ENCODE measurements around the gene HDAC11. TPM values are rescaled to one million over a fixed set of nuclear protein-coding genes. Genes with fewer than 3 reads are reported as not detected.
"Not testable (repeated sequence)": the region's sequence is repeated elsewhere in the genome, so short reads cannot be mapped to it uniquely, and the experiment has no call there.

HDAC11 gene
- total RNA-seq, 2 experiments from 2014 or later, result 2.0 to 3.6 TPM

DNA sequence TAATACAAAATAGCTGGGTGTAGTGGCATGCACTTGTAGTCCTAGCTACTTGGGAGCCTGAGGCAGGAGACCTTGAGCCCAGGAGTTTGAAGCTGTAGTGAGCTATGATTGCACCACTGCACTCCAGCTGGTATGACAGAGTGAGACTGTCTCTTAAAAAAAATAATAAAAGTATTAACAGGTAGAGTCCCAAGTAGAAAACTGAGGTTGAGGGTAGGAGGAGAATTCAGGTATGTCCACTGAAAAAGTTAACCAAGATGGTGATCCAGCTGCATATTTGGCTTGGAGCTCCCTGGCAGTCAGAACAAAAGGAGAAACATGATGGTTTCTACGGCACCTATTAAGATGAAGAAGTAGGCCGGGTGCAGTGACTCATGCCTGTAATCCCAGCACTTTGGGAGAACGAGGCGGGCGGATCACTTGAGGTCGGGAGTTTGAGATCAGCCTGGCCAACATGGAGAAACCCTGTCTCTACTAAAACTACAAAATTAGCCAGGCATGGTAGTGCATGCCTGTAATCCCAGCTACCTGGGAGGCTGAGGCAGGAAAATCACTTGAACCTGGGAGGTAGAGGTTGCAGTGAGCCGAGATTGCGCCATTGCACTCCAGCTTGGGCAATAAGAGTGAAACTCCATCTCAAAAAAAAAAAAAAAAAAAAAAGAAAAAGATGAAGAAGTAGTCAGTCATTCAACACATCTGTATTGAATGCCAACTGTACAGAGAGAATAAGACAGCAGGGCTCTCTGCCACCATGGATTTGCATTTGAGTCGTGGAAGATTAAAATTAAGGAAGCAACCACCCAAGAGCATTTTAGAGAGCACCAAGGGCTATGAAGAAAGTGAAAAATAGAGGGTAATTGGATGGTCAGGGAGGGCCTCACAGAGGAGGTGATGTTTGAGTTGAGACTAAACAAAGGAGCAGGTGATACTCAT lies 5.8 kb downstream of the HDAC11 start:
- POLR2A ChIA-PET; H3K27me3 Mint-ChIP-seq; H3K9me3 Mint-ChIP-seq; H3K4me3 Mint-ChIP-seq; H3K27ac Mint-ChIP-seq; DNase-seq; H3K36me3 Mint-ChIP-seq (ENCODE audit: low read depth); H3K4me1 Mint-ChIP-seq: not testable (repeated sequence)
- CTCF ChIA-PET, result interaction anchor here (1.0 to 5.0 kb wide), 4 partner anchors 8 to 164 kb away, joined by 3 to 23 read pairs (median 6); no protein-coding TSS in a partner anchor

DNA sequence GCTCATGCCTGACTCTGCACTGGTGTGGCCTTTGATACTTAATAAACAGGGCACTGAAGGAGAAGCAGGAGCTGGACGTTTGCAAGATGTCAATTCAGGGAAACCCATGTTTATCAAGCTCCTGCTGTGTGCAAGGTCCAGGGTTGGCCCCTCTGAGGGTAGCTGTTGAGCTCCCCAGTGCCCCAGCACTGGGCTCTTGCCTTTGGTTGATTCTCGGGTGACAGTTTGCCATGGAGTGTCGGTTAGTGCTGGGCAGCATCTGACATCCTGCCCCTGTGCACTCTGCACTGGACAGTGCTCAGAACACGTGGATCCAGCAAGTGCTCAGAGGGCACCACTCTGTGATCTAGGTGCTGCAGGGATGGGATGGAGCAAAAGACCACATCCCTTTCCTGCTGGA lies 7.3 kb downstream of the HDAC11 start:
- Mint-ChIP-seq H3K27me3 (no peaks in the 10 kb centered on the region), H3K36me3 (ENCODE audit: low read depth) (no peaks in the 10 kb centered on the region), H3K4me1 (peaks cover 9% of the 10 kb centered on the region), H3K9me3 (no peaks in the 10 kb centered on the region), H3K4me3 (no peak overlapping the region), H3K27ac (no peak overlapping the region)
- DNase-seq, result no peak
- POLR2A ChIA-PET, result no interaction called here
- CTCF ChIA-PET, result interaction anchor here (1.7 to 5.0 kb wide), 3 partner anchors 9 to 163 kb away, joined by 7 to 23 read pairs (median 8); no protein-coding TSS in a partner anchor

DNA sequence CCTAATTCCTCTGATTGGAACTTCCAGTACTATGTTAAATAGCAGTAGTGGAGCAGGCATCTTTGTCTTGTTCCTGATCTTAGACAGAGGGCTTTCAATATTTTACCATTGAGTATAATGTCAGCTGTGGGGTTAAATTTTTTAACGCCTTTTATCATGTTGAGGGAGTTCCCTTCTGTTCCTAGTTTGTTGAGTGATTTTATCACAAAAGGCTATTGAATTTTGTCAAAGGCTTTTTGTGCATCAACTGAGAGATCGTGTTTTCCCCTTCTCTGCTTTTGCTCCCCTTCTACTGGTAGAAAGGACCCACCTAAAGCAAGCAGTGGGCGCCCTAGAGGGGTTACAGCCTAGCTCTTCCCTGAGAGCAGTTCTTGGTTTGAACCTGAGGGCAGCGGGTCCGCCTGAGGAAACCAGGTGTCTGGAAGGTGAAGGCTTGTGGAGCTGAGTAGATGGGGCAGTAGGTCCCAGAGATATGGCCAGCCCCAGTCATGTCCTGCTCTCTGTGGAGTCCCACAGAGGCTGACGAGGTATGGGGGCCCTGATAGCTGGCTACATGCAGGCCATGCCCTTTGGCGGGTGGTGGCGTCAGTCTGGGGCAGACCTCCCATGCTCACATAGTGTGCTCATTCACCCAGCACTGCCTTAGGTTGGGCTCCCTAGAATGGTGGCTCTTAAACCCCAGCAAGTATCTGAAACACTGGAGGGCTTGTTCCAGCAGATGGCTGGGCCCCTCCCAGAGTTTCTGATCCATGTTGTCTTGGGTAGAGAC lies 11.3 kb downstream of the HDAC11 start:
- Mint-ChIP-seq H3K4me3 (no peak overlapping the region), H3K9me3 (no peaks in the 10 kb centered on the region), H3K27me3 (no peaks in the 10 kb centered on the region), H3K36me3 (ENCODE audit: low read depth) (no peaks in the 10 kb centered on the region), H3K4me1 (peaks cover 9% of the 10 kb centered on the region), H3K27ac (no peak overlapping the region)
- POLR2A ChIA-PET, result no interaction called here
- CTCF ChIA-PET, result interaction anchor here (1.0 to 2.6 kb wide), 3 partner anchors 157 to 160 kb away, joined by 3 to 16 read pairs (median 5); no protein-coding TSS in a partner anchor
- no peak for DNase-seq

DNA sequence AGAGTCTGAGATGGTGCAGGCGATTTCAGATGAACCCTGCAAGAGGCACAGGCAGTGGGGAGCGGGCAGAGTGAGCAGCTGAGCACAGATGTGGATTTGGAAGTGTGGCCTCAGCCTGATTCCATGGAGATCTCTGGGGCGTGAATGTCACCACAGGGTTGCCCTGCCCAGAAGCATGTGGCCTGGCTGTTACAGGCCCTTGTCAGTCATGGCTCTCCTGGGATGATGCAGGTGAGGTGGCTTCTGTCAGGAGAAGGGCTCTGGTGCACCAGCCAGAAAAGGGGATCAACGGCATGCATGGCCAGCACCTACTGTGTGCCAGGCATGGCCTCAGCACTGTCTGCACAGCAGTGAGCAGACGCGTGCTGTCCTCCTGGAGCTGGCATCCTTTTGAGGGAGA lies 11.9 kb downstream of the HDAC11 start:
- no peak overlapping the region for H3K27ac Mint-ChIP-seq
- ChIA-PET POLR2A (no interaction called here), CTCF (interaction anchor here (1.1 to 2.6 kb wide), 2 partner anchors 156 kb away, joined by 8 to 16 read pairs; no protein-coding TSS in a partner anchor)
- no peaks in the 10 kb centered on the region for H3K9me3 Mint-ChIP-seq
- H3K36me3 Mint-ChIP-seq (ENCODE audit: low read depth), result no peaks in the 10 kb centered on the region
- DNase-seq, result no peak
- H3K4me1 Mint-ChIP-seq, result peaks cover 13% of the 10 kb centered on the region
- no peak overlapping the region for H3K4me3 Mint-ChIP-seq
- no peaks in the 10 kb centered on the region for H3K27me3 Mint-ChIP-seq

DNA sequence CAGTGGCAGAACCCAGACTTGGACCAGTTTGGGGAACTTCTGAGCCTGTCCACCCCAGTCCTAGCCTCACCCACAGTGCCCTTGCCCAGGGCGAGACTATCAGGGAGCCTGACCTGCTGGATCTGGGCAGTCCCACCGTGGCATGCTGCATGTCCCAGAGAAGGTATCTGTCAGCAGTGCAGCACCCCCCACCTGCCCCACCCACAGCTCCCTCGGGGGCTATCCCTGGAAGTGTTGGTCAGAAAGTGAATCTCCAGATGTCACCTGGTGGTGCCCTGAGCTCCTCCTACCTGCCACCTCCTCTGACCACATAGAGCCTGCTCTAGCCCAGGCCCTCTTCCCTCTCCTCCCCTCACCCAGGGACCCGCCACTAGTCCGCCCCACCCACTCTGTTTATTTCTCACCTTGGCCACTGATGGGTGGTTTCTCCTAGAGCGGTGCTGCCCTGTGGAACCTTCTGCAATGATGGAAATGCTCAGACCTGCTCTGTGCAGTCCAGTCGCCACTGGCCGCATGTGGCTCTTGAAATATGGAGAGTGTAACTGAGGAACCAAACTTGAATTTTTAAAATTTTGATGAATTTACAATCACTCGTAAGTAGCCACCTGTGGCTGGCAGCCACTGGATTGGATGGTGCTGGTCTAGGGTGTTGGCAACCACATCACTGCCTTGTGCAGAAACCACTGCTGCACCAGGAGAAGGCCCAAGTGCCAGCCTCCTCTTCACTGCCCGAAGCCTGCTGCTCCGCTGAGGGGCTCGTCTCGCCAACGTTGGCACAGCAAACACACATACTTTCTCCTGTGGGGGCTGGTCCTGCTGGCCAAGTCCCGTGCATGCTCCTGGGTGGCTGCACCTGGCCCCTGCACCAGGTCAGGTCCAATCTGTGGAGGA lies 13.1 kb downstream of the HDAC11 start:
- no peaks in the 10 kb centered on the region for H3K36me3 Mint-ChIP-seq (ENCODE audit: low read depth)
- no peak overlapping the region for H3K27ac Mint-ChIP-seq
- peaks cover 19% of the 10 kb centered on the region for H3K4me1 Mint-ChIP-seq
- no peaks in the 10 kb centered on the region for H3K27me3 Mint-ChIP-seq
- H3K9me3 Mint-ChIP-seq, result no peaks in the 10 kb centered on the region
- POLR2A ChIA-PET, result no interaction called here
- DNase-seq, result no peak
- H3K4me3 Mint-ChIP-seq, result no peak overlapping the region
- CTCF ChIA-PET, result interaction anchor here (1.1 kb wide), 1 partner anchor 155 kb away, joined by 8 read pairs; no protein-coding TSS in a partner anchor

DNA sequence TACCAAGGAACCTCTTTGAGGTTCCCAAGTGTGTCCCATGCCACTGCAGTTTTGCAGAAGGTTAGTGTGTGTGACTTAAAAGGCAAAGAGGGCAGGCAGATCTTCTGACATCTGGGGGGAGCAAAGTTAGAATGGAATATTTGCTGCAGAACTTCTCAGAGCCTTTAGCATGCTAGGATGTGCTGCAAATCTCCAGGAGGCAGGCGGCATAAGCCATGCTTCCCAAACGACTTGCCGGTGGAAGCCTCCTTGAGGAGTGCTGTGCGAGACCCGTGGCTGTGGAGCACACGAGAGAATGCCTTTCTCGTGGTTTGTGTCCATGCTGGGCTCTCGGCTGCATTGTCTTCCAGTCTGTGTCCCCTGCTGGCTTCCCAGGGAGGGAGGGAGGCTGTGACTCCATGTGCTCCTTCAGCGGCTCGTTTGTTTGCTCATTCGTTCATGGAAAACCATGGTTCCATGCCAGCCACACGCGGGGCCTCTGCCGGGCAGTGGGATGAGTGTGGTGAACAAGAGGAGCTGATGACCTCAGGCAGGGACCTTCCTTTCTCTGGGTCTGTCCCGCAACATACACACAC lies 13.8 kb downstream of the HDAC11 start:
- Mint-ChIP-seq H3K27me3 (no peaks in the 10 kb centered on the region), H3K36me3 (ENCODE audit: low read depth) (no peaks in the 10 kb centered on the region), H3K4me3 (no peak overlapping the region), H3K4me1 (peaks cover 19% of the 10 kb centered on the region), H3K9me3 (no peaks in the 10 kb centered on the region), H3K27ac (no peak overlapping the region)
- CTCF ChIA-PET, result interaction anchor here (1.0 to 10.6 kb wide), 3 partner anchors 8 to 158 kb away, joined by 3 to 417 read pairs (median 4); no protein-coding TSS in a partner anchor
- no peak for DNase-seq
- POLR2A ChIA-PET, result interaction anchor here (0.7 kb wide), 1 partner anchor 154 kb away, joined by 3 read pairs; no protein-coding TSS in a partner anchor

DNA sequence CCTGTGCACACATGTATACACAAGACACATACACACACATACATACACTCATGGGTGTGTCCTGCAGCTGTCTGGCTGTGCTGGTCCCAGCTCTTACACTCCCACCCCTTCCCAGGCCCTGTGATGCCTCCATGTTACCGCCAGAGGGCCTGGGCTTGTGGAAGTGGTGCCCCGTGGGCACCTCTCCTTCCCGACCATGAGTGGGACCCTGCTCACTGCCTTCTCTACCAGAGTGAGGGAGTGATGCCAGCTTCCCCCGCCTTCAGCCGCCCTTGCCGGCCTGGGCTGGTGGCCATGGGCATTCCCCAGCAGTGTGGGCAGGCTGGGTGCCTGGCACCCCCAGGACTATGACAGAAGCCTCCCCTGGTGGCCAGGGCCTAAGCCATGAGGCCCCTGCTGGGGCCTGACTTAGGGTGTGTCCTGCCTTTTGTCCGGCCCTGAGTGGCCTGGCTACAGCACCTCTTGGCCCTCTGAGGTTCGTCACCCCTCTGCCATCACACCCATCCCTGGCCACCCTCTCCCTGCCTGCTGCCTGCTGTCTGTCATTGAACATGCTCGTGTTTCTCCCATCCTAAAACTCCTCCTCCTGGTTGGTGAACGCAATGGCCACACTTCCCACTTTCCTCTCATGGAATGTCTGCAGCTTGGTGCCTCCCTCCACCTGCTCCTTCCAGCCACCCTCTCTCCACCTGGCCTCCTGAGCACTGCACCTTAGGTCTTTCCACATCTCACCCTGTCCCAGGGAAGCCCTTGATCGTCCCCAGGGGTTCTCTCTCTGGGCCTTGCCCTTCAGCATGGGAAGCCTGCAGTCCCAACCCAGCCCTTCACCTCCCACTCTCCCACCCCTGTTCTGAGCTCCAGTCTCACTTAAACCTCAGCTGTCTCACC lies 14.6 kb downstream of the HDAC11 start:
- Mint-ChIP-seq H3K27ac (no peak overlapping the region), H3K27me3 (no peaks in the 10 kb centered on the region), H3K4me3 (no peak overlapping the region), H3K4me1 (peaks cover 19% of the 10 kb centered on the region), H3K36me3 (ENCODE audit: low read depth) (no peaks in the 10 kb centered on the region), H3K9me3 (no peaks in the 10 kb centered on the region)
- ChIA-PET CTCF (interaction anchor here (1.0 to 10.6 kb wide), 6 partner anchors 9 to 157 kb away, joined by 3 to 417 read pairs (median 12); partner anchors contain the start of gene HDAC11), POLR2A (interaction anchor here (0.7 to 1.7 kb wide), 2 partner anchors 153 to 157 kb away, joined by 3 to 8 read pairs; no protein-coding TSS in a partner anchor)
- peak; percentile 23 for DNase-seq

DNA sequence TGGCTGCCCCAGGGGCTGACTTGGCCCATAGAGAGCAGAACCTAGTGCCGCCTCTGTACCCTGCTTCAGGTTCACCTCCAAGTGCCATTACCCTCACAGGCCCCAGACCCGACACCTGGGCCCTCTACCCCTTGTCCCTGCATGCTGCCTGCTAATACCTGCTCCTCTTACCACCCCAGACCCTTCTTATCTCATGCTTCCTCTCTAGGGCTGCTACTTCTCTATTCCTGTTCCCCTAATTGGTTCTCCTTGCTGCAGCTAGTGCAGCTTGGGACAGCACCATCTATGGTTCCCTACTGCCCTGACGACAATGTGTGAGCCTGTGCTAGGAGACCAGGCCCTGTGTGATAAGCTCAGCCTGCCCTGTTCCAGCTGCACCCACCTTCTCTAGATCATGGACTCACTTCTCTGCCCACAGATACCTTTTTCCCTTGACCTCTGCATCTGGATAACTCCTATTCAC lies 15.3 kb downstream of the HDAC11 start:
- no peaks in the 10 kb centered on the region for H3K9me3 Mint-ChIP-seq
- no peak overlapping the region for H3K27ac Mint-ChIP-seq
- POLR2A ChIA-PET, result interaction anchor here (1.3 to 1.7 kb wide), 3 partner anchors 151 to 157 kb away, joined by 3 to 15 read pairs (median 8); no protein-coding TSS in a partner anchor
- H3K36me3 Mint-ChIP-seq (ENCODE audit: low read depth), result no peaks in the 10 kb centered on the region
- no peak for DNase-seq
- CTCF ChIA-PET, result interaction anchor here (1.1 to 10.6 kb wide), 7 partner anchors 8 to 390 kb away, joined by 3 to 417 read pairs (median 4); partner anchors contain the start of gene HDAC11
- H3K4me3 Mint-ChIP-seq, result no peak overlapping the region
- H3K4me1 Mint-ChIP-seq, result peaks cover 19% of the 10 kb centered on the region
- H3K27me3 Mint-ChIP-seq, result no peaks in the 10 kb centered on the region

DNA sequence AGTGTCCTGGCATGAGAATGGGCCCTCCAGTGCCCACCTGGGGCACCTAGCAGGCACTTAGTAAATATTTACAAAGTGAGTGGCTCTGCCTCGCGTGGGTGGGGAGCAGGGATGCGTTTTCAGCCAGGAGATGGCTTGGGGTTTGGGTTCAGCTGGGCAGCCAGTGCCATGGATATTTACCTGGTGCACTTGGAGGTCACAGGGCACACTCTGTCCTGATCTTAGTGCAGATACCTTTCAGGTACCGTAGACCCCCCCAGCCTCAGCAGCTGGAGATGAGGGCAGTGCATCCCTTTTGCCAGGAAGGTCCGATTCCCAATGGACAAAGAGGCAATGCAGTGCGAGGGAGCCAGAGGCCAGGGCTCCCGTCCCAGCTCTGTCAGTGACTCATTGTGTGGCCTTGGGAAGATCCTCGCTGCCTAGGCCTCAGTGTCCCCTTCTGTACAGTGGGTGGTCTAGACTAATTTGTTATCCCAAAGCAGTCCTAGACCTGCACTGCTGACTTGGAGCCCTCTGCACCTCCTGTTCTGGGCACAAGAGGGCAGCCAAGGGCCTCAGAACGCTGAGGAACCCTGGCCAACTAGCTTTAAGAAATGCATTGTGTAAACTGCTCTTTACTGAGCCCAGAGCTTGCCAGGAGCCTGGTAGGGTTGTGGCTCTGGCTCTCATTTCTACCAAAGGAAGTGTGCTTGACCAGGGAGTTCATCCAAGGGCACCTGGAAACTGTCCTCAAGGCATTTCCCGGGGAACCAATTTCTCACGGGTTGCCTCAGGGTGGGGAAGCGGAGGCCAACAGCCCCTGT lies 16.0 kb downstream of the HDAC11 start:
- H3K27me3 Mint-ChIP-seq, result no peaks in the 10 kb centered on the region
- no peaks in the 10 kb centered on the region for H3K36me3 Mint-ChIP-seq (ENCODE audit: low read depth)
- no peak overlapping the region for H3K4me3 Mint-ChIP-seq
- no peak overlapping the region for H3K27ac Mint-ChIP-seq
- H3K9me3 Mint-ChIP-seq, result no peaks in the 10 kb centered on the region
- ChIA-PET CTCF (interaction anchor here (0.6 to 10.6 kb wide), 20 partner anchors 10 to 404 kb away, joined by 3 to 417 read pairs (median 4); partner anchors contain the start of genes HDAC11 and WNT7A), POLR2A (interaction anchor here (1.1 to 1.7 kb wide), 4 partner anchors 16 to 156 kb away, joined by 3 to 15 read pairs (median 6); partner anchors contain the start of gene HDAC11)
- H3K4me1 Mint-ChIP-seq, result peaks cover 19% of the 10 kb centered on the region
- DNase-seq, result peak; percentile 80

DNA sequence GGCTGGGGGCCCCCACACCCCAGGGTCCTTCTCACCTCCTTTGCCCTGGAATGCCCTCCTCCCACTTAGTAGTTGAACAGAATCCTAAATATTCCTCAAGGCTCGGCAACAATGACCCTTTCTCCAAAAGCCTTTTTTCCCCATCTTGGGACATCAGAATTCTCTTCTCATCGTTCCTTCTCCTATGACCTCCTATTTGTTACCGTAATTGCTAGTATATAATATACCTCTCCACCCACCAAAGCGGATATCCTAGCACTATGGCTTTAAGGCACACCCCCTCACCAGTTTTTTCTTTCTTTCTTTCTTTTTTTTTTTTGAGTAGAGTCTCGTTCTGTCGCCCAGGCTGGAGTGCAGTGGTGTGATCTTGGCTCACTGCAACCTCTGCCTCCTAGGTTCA lies 16.8 kb downstream of the HDAC11 start:
- ChIA-PET POLR2A (interaction anchor here (1.1 to 1.7 kb wide), 4 partner anchors 17 to 155 kb away, joined by 3 to 15 read pairs (median 6); partner anchors contain the start of gene HDAC11), CTCF (interaction anchor here (0.6 to 10.6 kb wide), 20 partner anchors 11 to 405 kb away, joined by 3 to 417 read pairs (median 4); partner anchors contain the start of genes HDAC11 and WNT7A)
- Mint-ChIP-seq H3K36me3 (ENCODE audit: low read depth) (no peaks in the 10 kb centered on the region), H3K4me3 (no peak overlapping the region), H3K27ac (no peak overlapping the region), H3K9me3 (no peaks in the 10 kb centered on the region), H3K4me1 (peaks cover 19% of the 10 kb centered on the region), H3K27me3 (no peaks in the 10 kb centered on the region)
- DNase-seq, result no peak
